ENCODE measurements around the gene MNT. TPM values are rescaled to one million over a fixed set of nuclear protein-coding genes. Genes with fewer than 3 reads are reported as not detected.

MNT gene
- total and polyA plus RNA-seq, 9 of the 15 experiments (the other 6 are each of a cell fraction or from before 2014, with no cell fraction given), result 0.18 to 23.8 (median 5.3) TPM

GRCh38 chr17:2421315-2422147 lies 20.7 kb upstream of the MNT start:
- H3K4me2 ChIP-seq (ENCODE audit: insufficient read depth, low read length), result no peak overlapping the region
- intact Hi-C loops (cut with micrococcal nuclease), result no loop called here
- H3K9ac ChIP-seq (ENCODE audit: insufficient read depth in 1 of 2, low read depth in 2 of 2, low read length in 2 of 2), result no peak overlapping the region
- 92% methylated on average over 23 of the region's 27 CpGs for WGBS (ENCODE audit: insufficient coverage, low coverage, missing lambda C conversion rate)
- H3K36me3 ChIP-seq (ENCODE audit: control insufficient read depth, insufficient read depth, low read length), result peaks cover 52% of the 10 kb centered on the region; the same call in 2 of the 3 replicates
- H3K27me3 ChIP-seq (ENCODE audit: control insufficient read depth in 2 of 2, insufficient read depth in 2 of 2, low read length in 2 of 2), result no peaks in the 10 kb centered on the region
- DNase-seq (ENCODE audit: extremely low read depth in 1 of 4, low spot score in 3 of 4) (no peak), ATAC-seq (no peak), FAIRE-seq (no peak)
- no peaks in the 10 kb centered on the region for H3K9me3 ChIP-seq (replicated peaks; ENCODE audit: control insufficient read depth, insufficient read depth, low read depth, low read length)
- ChIA-PET CTCF (ENCODE audit: low intra/inter-chr PET ratio) (no interaction called here), POLR2A (interaction anchor here (0.7 to 1.1 kb wide), 2 partner anchors 12 to 36 kb away, joined by 3 to 4 read pairs; no protein-coding TSS in a partner anchor)
- no peak overlapping the region for H3K4me3 ChIP-seq
- no peak overlapping the region for H2AFZ ChIP-seq (ENCODE audit: low read depth, low read length)
- no TSS peak for BruUV-seq (replicated peaks)
- no peaks in the 10 kb centered on the region for H3K9me1 ChIP-seq (ENCODE audit: control insufficient read depth, insufficient read depth, low read length)
- no peaks in the 10 kb centered on the region for H4K20me1 ChIP-seq (replicated peaks; ENCODE audit: control insufficient read depth, insufficient read depth, low read length)
- no peak overlapping the region for H3K27ac ChIP-seq (ENCODE audit: extremely low read depth, low read depth, low read length)
- H3K4me1 ChIP-seq (replicated peaks in 1 of 2; ENCODE audit: control insufficient read depth in 2 of 2, insufficient read depth in 2 of 2, low read length in 2 of 2), result no peaks in the 10 kb centered on the region
- H3K79me2 ChIP-seq (ENCODE audit: control insufficient read depth, insufficient read depth, low read length), result no peaks in the 10 kb centered on the region
- TF ChIP-seq NCOA1 (IDR thresholded peaks at IDR 0.05; ENCODE audit: low read depth) (no peak), ZNF764 (CRISPR knock-in tag; IDR thresholded peaks at IDR 0.05; ENCODE audit: low read depth) (no peak), ERF (CRISPR knock-in tag; IDR thresholded peaks at IDR 0.05) (no peak), ARNT (IDR thresholded peaks at IDR 0.05) (no peak), ELF1 (tag; IDR thresholded peaks at IDR 0.05) (no peak), ZNF77 (CRISPR knock-in tag; IDR thresholded peaks at IDR 0.05) (no peak), ZFPM2 (CRISPR knock-in tag; IDR thresholded peaks at IDR 0.05) (no peak), ZNF3 (CRISPR knock-in tag; IDR thresholded peaks at IDR 0.05) (no peak), CEBPZ (IDR thresholded peaks at IDR 0.05; ENCODE audit: borderline replicate concordance, low read depth, low read length) (no peak), SRSF1 (IDR thresholded peaks at IDR 0.05; ENCODE audit: low read depth, low read length) (no peak), DEAF1 (CRISPR knock-in tag; IDR thresholded peaks at IDR 0.05) (no peak), ATF1 (CRISPR knock-in tag; IDR thresholded peaks at IDR 0.05) (no peak), ATF1 (tag; IDR thresholded peaks at IDR 0.05) (no peak)
- in situ Hi-C loops (cut with MboI), result no loop called here

All from K562 (cell line).